Measurements from ENCODE around the gene VAPA. TPM values are rescaled to one million over a fixed set of nuclear protein-coding genes. Genes with fewer than 3 reads are reported as not detected.

The VAPA gene
- total and polyA plus RNA-seq, 10 donors, result 53.1 to 290 (median 181) TPM

DNA sequence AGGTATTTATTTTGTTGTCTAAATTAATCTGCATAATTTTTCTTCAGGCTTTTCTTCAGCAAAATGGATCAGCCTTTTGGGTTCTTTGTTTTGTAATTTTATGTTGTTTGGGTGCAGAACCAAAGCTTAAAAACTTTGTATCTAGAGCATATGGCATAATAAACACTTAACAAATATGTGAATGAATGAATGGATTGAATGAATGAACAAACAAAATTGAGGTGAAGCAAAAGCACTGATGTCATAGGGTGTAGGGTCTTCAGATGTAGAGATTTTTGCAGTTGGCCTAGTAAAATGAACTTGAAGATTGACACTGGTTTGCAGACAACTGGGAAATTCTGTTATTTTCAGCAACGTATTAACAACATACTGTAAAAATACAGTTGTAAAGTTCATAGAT is 17.3 kb downstream of the VAPA start:
- Histone ChIP-seq H3K36me3 (peaks cover 0 to 45% (median 18%) of the 10 kb centered on the region in 6 donors), H3K9me3 (no peaks in the 10 kb centered on the region), H3K4me1 (peaks cover 34 to 81% (median 60%) of the 10 kb centered on the region in 6 donors), H3K27me3 (replicated peaks in 1 of 7) (no peaks in the 10 kb centered on the region), H3K27ac (peak overlapping the region in 1 of 8 donors; percentile 37), H3K4me3 (no peak overlapping the region)
- no peak for TF ChIP-seq POLR2AphosphoS5 (IDR thresholded peaks at IDR 0.05)
- no peak for TF ChIP-seq POLR2A (IDR thresholded peaks at IDR 0.05)
- TF ChIP-seq, protein P1, sequence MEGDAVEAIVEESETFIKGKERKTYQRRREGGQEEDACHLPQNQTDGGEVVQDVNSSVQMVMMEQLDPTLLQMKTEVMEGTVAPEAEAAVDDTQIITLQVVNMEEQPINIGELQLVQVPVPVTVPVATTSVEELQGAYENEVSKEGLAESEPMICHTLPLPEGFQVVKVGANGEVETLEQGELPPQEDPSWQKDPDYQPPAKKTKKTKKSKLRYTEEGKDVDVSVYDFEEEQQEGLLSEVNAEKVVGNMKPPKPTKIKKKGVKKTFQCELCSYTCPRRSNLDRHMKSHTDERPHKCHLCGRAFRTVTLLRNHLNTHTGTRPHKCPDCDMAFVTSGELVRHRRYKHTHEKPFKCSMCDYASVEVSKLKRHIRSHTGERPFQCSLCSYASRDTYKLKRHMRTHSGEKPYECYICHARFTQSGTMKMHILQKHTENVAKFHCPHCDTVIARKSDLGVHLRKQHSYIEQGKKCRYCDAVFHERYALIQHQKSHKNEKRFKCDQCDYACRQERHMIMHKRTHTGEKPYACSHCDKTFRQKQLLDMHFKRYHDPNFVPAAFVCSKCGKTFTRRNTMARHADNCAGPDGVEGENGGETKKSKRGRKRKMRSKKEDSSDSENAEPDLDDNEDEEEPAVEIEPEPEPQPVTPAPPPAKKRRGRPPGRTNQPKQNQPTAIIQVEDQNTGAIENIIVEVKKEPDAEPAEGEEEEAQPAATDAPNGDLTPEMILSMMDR (IDR thresholded peaks at IDR 0.05 in 8 of 11, conservative IDR thresholded peaks at IDR 0.05 in 3 of 11), result no peak
- DNase-seq, result no peak
- 41 to 92% (median 87%) methylated on average over 1 of the region's 1 CpG for WGBS, 5 donors
- intact Hi-C loops (cut with DNase I; ENCODE audit: low total_unique reads), result no loop called here

DNA sequence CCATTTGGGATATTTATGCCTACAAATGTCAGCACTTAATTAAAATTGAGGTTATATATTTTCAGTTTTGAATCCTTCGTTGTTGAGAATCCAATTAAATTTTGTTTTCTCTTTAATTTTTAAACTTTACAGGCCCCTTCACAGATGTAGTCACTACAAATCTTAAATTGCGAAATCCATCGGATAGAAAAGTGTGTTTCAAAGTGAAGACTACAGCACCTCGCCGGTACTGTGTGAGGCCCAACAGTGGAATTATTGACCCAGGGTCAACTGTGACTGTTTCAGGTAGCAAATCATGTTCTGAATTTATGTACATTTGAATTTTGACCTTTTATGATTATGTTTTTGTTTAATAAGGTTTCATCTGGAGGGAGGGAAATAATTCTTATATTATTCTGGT is 17.9 kb downstream of the VAPA start:
- DNase-seq, result no peak
- peaks cover 0 to 51% (median 24%) of the 10 kb centered on the region in 6 donors for H3K36me3 ChIP-seq
- H3K4me3 ChIP-seq, result no peak overlapping the region
- no peaks in the 10 kb centered on the region for H3K27me3 ChIP-seq (replicated peaks in 1 of 7)
- 77 to 92% (median 83%) methylated on average over 5 of the region's 5 CpGs for WGBS, 5 donors
- TF ChIP-seq, protein P1 (IDR thresholded peaks at IDR 0.05 in 8 of 11, conservative IDR thresholded peaks at IDR 0.05 in 3 of 11), result no peak
- TF ChIP-seq POLR2AphosphoS5 (IDR thresholded peaks at IDR 0.05), result no peak
- TF ChIP-seq POLR2A (IDR thresholded peaks at IDR 0.05), result no peak
- intact Hi-C loops (cut with DNase I; ENCODE audit: low total_unique reads), result no loop called here
- peak overlapping the region in 1 of 8 donors; percentile 37 for H3K27ac ChIP-seq
- peaks cover 29 to 75% (median 55%) of the 10 kb centered on the region in 6 donors for H3K4me1 ChIP-seq
- H3K9me3 ChIP-seq, result no peaks in the 10 kb centered on the region

DNA sequence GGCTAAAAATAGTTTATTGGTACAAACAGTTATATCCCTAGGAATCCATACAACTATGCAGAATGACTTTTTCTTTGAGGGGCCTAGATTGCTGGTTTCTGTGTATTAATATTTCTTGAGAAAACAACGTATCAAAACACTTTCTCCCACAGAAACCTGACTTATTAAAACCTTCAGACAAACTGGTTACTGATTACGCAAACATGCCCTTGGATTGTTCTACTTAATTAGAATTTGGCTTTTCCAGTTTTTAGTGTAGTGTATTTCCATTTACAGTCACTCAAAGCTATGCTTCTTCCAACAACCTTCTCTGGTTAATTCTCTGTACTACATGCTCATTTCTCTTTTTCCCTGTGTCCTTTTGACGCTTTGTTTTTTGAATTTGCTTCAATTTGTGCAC is 20.0 kb downstream of the VAPA start:
- no peak overlapping the region for H3K27ac ChIP-seq
- no peaks in the 10 kb centered on the region for H3K27me3 ChIP-seq (replicated peaks in 1 of 7)
- H3K4me1 ChIP-seq, result peaks cover 8 to 53% (median 33%) of the 10 kb centered on the region in 6 donors
- H3K9me3 ChIP-seq, result no peaks in the 10 kb centered on the region
- H3K36me3 ChIP-seq, result peaks cover 0 to 73% (median 43%) of the 10 kb centered on the region in 6 donors
- TF ChIP-seq, protein P1 (IDR thresholded peaks at IDR 0.05 in 8 of 11, conservative IDR thresholded peaks at IDR 0.05 in 3 of 11), result no peak
- TF ChIP-seq POLR2AphosphoS5 (IDR thresholded peaks at IDR 0.05), result no peak
- no peak for TF ChIP-seq POLR2A (IDR thresholded peaks at IDR 0.05)
- no peak overlapping the region for H3K4me3 ChIP-seq
- 92 to 98% (median 95%) methylated on average over 3 of the region's 3 CpGs for WGBS, 5 donors
- intact Hi-C loops (cut with DNase I; ENCODE audit: low total_unique reads), result no loop called here
- no peak for DNase-seq

DNA sequence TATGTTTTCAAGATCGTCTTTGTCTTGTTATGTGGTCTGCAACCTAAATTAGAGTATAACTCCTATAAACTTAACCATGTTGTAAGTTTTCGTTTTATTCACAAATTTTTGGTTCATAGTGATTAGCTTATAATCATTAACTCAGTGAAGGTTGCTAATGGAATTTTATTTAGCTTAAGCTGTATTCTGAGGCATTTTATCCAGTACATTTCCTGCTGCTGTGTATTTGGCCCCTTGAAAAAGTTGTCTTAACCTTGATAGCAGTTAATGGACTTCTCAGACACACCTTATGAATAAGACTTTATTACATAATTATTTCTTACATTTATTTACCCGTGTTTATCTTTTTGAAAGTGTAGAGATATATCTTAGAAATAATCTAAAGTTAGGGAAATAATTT is 20.5 kb downstream of the VAPA start:
- no peak overlapping the region for H3K27ac ChIP-seq
- 90 to 96% (median 95%) methylated on average over 3 of the region's 3 CpGs for WGBS, 5 donors
- H3K4me1 ChIP-seq, result peaks cover 4 to 49% (median 29%) of the 10 kb centered on the region in 6 donors
- no peak for DNase-seq
- no peaks in the 10 kb centered on the region for H3K27me3 ChIP-seq (replicated peaks in 1 of 7)
- intact Hi-C loops (cut with DNase I; ENCODE audit: low total_unique reads), result no loop called here
- peaks cover 0 to 77% (median 46%) of the 10 kb centered on the region in 6 donors for H3K36me3 ChIP-seq
- no peak overlapping the region for H3K4me3 ChIP-seq
- H3K9me3 ChIP-seq, result no peaks in the 10 kb centered on the region
- TF ChIP-seq POLR2AphosphoS5 (IDR thresholded peaks at IDR 0.05), result no peak
- TF ChIP-seq, protein P1 (IDR thresholded peaks at IDR 0.05 in 8 of 11, conservative IDR thresholded peaks at IDR 0.05 in 3 of 11), result no peak
- no peak for TF ChIP-seq POLR2A (IDR thresholded peaks at IDR 0.05)

Measured in spleen (tissue), 11 donors.